Colonic mucosa (tissue), 4 donors: ENCODE data around the gene CAMTA1. TPM values are rescaled to one million over a fixed set of nuclear protein-coding genes. Genes with fewer than 3 reads are reported as not detected.

Source experiments
- DNase-seq: peaks from one replicate; pipeline ENCODE4 v3.0.0-alpha.2; 2020
- H3K27ac ChIP-seq: fragments of 200-600 bp; one replicate; pipeline ENCODE4 v1.8.0; 2021
- H3K27me3 ChIP-seq: fragments of 200-600 bp; one replicate; pipeline ENCODE4 v1.8.0; 2021
- H3K36me3 ChIP-seq: fragments of 200-600 bp; one replicate; pipeline ENCODE4 v1.8.0; 2021
- H3K4me1 ChIP-seq: fragments of 200-600 bp; one replicate; pipeline ENCODE4 v1.8.0; 2021; ENCODE audit warnings: mild to moderate bottlenecking
- H3K4me3 ChIP-seq: fragments of 200-600 bp; one replicate; pipeline ENCODE4 v1.8.0; 2021
- H3K9ac ChIP-seq, 2 donors: one replicate each; pipeline ENCODE4 v1.7.0; 2013; ENCODE audit warnings: control low read depth in 2 of 2, low read depth in 2 of 2, low read length in 2 of 2
- H3K9me3 ChIP-seq: fragments of 200-600 bp; one replicate; pipeline ENCODE4 v1.8.0; 2021
- CTCF ChIP-seq: fragments of 200-600 bp; IDR thresholded peaks from one replicate; pipeline ENCODE4 v1.8.0; 2022; ENCODE audit warnings: antibody characterized with exemption, mild to moderate bottlenecking
- intact Hi-C: fragments of 100-400 bp; cut with DNase I; formaldehyde crosslinking; loops from one replicate; pipeline ENCODE4 v1.14.1; 2022
- total RNA-seq, 2 donors: library from RNA; stranded (reverse); fragmentation: NEBNext Ultra II Directional in 1 of 2; extraction: Animal tissue kit (Norgen Biotek cat#: 25700) in 1 of 2; gene quantifications; one replicate each; pipeline ENCODE4 v1.2.1, GENCODE V29; 2021
- donor health status: healthy.
- donor health status: DM: no; HTN: no; CAD: no.
- donor health status: DM: no; HTN: no; CAD: no.

CAMTA1 gene
- total RNA-seq, 2 donors from 2014 or later: 76.8 to 92.8 TPM

- Histone ChIP-seq H3K9me3 (no peaks in the 10 kb centered on the region), H3K27me3 (no peaks in the 10 kb centered on the region), H3K27ac (no peak overlapping the region), H3K9ac (no peak overlapping the region), H3K36me3 (no peaks in the 10 kb centered on the region), H3K4me1 (no peaks in the 10 kb centered on the region), H3K4me3 (no peak overlapping the region)
- intact Hi-C loops: no loop called here
- no peak for TF ChIP-seq CTCF
- DNase-seq: no peak
These were observed 327.9 kb downstream of the CAMTA1 start for GRCh38 chr1:7113136-7113535.

GRCh38 chr1:7113822-7114221 is 328.6 kb downstream of the CAMTA1 start:
- Histone ChIP-seq H3K4me3 (no peak overlapping the region), H3K27me3 (no peaks in the 10 kb centered on the region), H3K4me1 (no peaks in the 10 kb centered on the region), H3K27ac (no peak overlapping the region), H3K36me3 (no peaks in the 10 kb centered on the region), H3K9ac (no peak overlapping the region), H3K9me3 (no peaks in the 10 kb centered on the region)
- TF ChIP-seq CTCF: no peak
- DNase-seq: no peak
- intact Hi-C loops: no loop called here

- H3K9me3 ChIP-seq: no peaks in the 10 kb centered on the region
- intact Hi-C loops: no loop called here
- no peaks in the 10 kb centered on the region for H3K27me3 ChIP-seq
- no peak for TF ChIP-seq CTCF
- no peaks in the 10 kb centered on the region for H3K4me1 ChIP-seq
- H3K27ac ChIP-seq: no peak overlapping the region
- H3K9ac ChIP-seq: no peak overlapping the region
- H3K4me3 ChIP-seq: no peak overlapping the region
- no peak for DNase-seq
- no peaks in the 10 kb centered on the region for H3K36me3 ChIP-seq
These were observed 330.7 kb downstream of the CAMTA1 start for GRCh38 chr1:7116001-7116400.

- H3K27me3 ChIP-seq: no peaks in the 10 kb centered on the region
- no peak overlapping the region for H3K9ac ChIP-seq
These were observed 332.4 kb downstream of the CAMTA1 start for GRCh38 chr1:7117399-7118281.

GRCh38 chr1:7119156-7119555 is 333.9 kb downstream of the CAMTA1 start:
- Histone ChIP-seq H3K4me1 (no peaks in the 10 kb centered on the region), H3K4me3 (no peak overlapping the region), H3K9ac (no peak overlapping the region), H3K9me3 (no peaks in the 10 kb centered on the region), H3K27me3 (no peaks in the 10 kb centered on the region), H3K27ac (no peak overlapping the region), H3K36me3 (no peaks in the 10 kb centered on the region)
- TF ChIP-seq CTCF: no peak
- intact Hi-C loops: no loop called here
- no peak for DNase-seq

More at GRCh38 chr1:7117399-7118281, 332.4 kb downstream of the CAMTA1 start:
- H3K9me3 ChIP-seq: no peaks in the 10 kb centered on the region
- H3K4me3 ChIP-seq: no peak overlapping the region
- no peaks in the 10 kb centered on the region for H3K4me1 ChIP-seq
- H3K36me3 ChIP-seq: no peaks in the 10 kb centered on the region
- TF ChIP-seq CTCF: no peak
- DNase-seq: no peak
- intact Hi-C loops: no loop called here
- H3K27ac ChIP-seq: no peak overlapping the region
